Spleen (tissue), 13 donors: ENCODE data around the gene C17orf107. TPM values are rescaled to one million over a fixed set of nuclear protein-coding genes. Genes with fewer than 3 reads are reported as not detected.

Experiments used
- DNase-seq: peaks from one replicate; pipeline ENCODE4 v3.0.0-alpha.2; 2020
- H3K27ac ChIP-seq, 8 donors: fragments of 200-600 bp; sonication (generic) in 7 of 8; 1 replicate in 4 of 8; 2 replicates in 4 of 8; pipeline versions ENCODE4 v1.5.0 to v1.8.0; 2016 to 2021; ENCODE audit warnings: inconsistent platforms in 4 of 8, mild to moderate bottlenecking in 4 of 8, moderate library complexity in 1 of 8
- H3K27me3 ChIP-seq, 7 donors: fragments of 200-600 bp; sonication (generic) in 6 of 7; replicated peaks in 1 of 7; 1 replicate in 4 of 7; 2 replicates in 3 of 7; pipeline versions ENCODE4 v1.5.0 to v1.8.0; 2016 to 2021; ENCODE audit warnings: inconsistent platforms in 3 of 7, mild to moderate bottlenecking in 1 of 7
- H3K36me3 ChIP-seq, 6 donors: fragments of 200-600 bp; sonication (generic) in 5 of 6; 1 replicate in 4 of 6; 2 replicates in 2 of 6; pipeline versions ENCODE4 v1.5.0 to v1.8.0; 2016 to 2021; ENCODE audit warnings: inconsistent platforms in 2 of 6
- H3K4me1 ChIP-seq, 6 donors: fragments of 200-600 bp; sonication (generic) in 5 of 6; 1 replicate in 3 of 6; 2 replicates in 3 of 6; pipeline versions ENCODE4 v1.5.0 to v1.8.0; 2016 to 2021; ENCODE audit warnings: inconsistent platforms in 3 of 6
- H3K4me3 ChIP-seq, 8 donors: fragments of 200-600 bp; sonication (generic) in 7 of 8; 1 replicate in 4 of 8; 2 replicates in 4 of 8; pipeline versions ENCODE4 v1.5.0 to v1.8.0; 2016 to 2021; ENCODE audit warnings: inconsistent platforms in 4 of 8, mild to moderate bottlenecking in 4 of 8, moderate library complexity in 2 of 8
- H3K9me3 ChIP-seq, 8 donors: fragments of 200-600 bp; sonication (generic) in 7 of 8; 1 replicate in 4 of 8; 2 replicates in 4 of 8; pipeline versions ENCODE4 v1.5.0 to v1.8.0; 2016 to 2021; ENCODE audit warnings: inconsistent platforms in 4 of 8
- POLR2A ChIP-seq, 3 donors: fragments of 450-650 bp; IDR thresholded peaks; one replicate each; pipeline ENCODE4 v1.5.1; 2017; ENCODE audit warnings: antibody characterized with exemption in 3 of 3, mild to moderate bottlenecking in 1 of 3
- POLR2AphosphoS5 ChIP-seq, 3 donors: sonication (generic); formaldehyde crosslinking; IDR thresholded peaks; one replicate each; pipeline ENCODE4 v1.5.1; 2017; ENCODE audit warnings: antibody characterized with exemption in 3 of 3
- WGBS, 5 donors: extraction: QIAGEN DNeasy Blood & Tissue Kit in 3 of 5; methylation state at CpG; one replicate each; pipeline versions ENCODE4 v1.1.5 to v1.1.7; 2013 to 2018; 5-methylcytosine and 5-hydroxymethylcytosine counted together
- intact Hi-C: fragments of 100-400 bp; cut with DNase I; formaldehyde crosslinking; loops from one replicate; pipeline ENCODE4 v1.15.0; 2023; ENCODE audit warnings: low total_unique reads
- long read RNA-seq, 2 donors: transcript quantifications; one replicate each; lab custom pipeline, GENCODE V29; 2026
- polyA plus RNA-seq, 3 donors: library from polyadenylated mRNA; stranded (reverse); fragments of 200-250 nt; gene quantifications; one replicate each; pipeline ENCODE4 v1.2.1, GENCODE V29; 2013
- total RNA-seq, 7 donors: library from RNA; depleted of rRNA in 3 of 7; stranded (reverse); fragments of >200 nt in 3 of 7; fragmentation: NEBNext Ultra II Directional in 4 of 7; extraction: Animal tissue kit (Norgen Biotek cat#: 25700) in 4 of 7; gene quantifications; one replicate each; pipeline versions ENCODE4 v1.1.0 to v1.2.1, GENCODE V29; 2016 to 2021
- TF ChIP-seq, protein P1 (sequence below), 11 experiments: fragments of 200-600 bp in 7 of 11; fragments of 450-650 bp in 4 of 11; sonication (generic) in 4 of 11; IDR thresholded peaks in 8 of 11; conservative IDR thresholded peaks in 3 of 11; 1 replicate in 7 of 11; 2 replicates in 4 of 11; pipeline versions ENCODE4 v1.4.0 to v1.8.0; 2016 to 2021; ENCODE audit warnings: antibody characterized with exemption in 11 of 11, inconsistent platforms in 4 of 11, mild to moderate bottlenecking in 1 of 11
- donor health status: healthy with polysubstance abuse.
- donor health status: DM: no; HTN: no; CAD: no; lungs with moderate emphysema.
- donor health status: DM: no; HTN: no; CAD: no.
- donor health status: Bipolar disorder and iron deficiency.
- donor health status: healthy.
- donor health status: DM: no; HTN: no; CAD: no.
- donor health status: DM: yes; HTN: yes; CAD: no.

Gene C17orf107
- 1 to 10 TPM; 1.6 to 4.1 (median 2.6) TPM for total RNA-seq
- polyA plus RNA-seq = under 1 TPM; 0.15 to 0.70 (median 0.26) TPM
- long read RNA-seq, donor 1 = 0 reads
- long read RNA-seq, donor 2, partial matches to known transcripts = 0 of 1 reads
- long read RNA-seq, donor 2, other reads (novel, unspliced or antisense) = 0 of 1 reads

DNA sequence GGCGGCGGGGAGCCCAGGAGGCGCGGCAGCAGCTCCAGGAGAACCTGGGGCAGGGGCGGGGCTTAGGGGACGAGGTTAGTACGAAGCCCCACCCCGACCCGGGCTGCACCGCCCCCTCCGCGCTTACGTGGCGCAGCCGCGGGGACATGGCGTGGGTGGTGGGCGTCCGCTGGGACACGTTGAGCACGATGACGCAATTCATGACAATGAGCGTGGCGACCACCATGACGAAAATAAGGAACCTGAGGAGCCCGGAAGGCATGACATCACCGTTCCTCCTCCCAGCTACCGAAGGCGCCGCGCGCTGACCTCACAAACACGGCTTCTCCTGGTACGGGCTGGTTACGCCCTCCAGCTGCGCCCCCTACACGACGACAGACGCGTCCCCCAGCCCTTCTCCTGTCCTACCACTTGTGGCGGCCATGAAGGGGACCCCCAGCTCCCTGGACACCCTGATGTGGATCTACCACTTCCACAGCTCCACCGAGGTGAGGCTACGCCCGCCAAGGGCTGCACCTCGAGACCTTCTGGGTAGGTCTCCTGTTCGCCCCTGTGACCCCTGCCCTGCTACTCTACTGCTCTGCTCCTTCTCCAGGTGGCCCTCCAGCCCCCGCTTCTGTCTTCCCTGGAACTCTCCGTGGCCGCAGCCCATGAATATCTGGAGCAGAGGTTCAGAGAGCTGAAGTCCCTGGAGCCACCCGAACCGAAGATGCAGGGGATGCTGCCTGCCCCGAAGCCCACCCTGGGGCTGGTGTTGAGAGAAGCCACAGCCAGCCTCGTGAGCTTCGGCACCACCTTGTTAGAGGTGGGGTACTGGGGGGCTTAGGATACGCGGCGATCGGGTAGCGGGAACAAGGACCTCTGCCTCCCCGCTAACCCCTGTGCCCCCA lies at the start of gene C17orf107:
Gene C17orf107 (plus strand): TSS at position 196 of the 890 bp plus-strand sequence. CDS start 227 bp downstream, at position 423.
- H3K27me3 ChIP-seq = peaks cover 0 to 43% (median 0%) of the 10 kb centered on the region in 7 donors
- peaks cover 0 to 33% (median 26%) of the 10 kb centered on the region in 6 donors for H3K36me3 ChIP-seq
- 8 to 20% (median 11%) methylated on average over 36 to 60 of the region's 60 CpGs for WGBS, 5 donors
- peak; percentile 96 for DNase-seq
- peak within 1 kb of the TSS; percentile 39 to 81 (median 52) for H3K4me3 ChIP-seq
- TF ChIP-seq POLR2AphosphoS5 (IDR thresholded peaks at IDR 0.05) (peak; percentile 75 to 88 (median 75)), POLR2A (IDR thresholded peaks at IDR 0.05) (no peak)
- TF ChIP-seq, protein P1, sequence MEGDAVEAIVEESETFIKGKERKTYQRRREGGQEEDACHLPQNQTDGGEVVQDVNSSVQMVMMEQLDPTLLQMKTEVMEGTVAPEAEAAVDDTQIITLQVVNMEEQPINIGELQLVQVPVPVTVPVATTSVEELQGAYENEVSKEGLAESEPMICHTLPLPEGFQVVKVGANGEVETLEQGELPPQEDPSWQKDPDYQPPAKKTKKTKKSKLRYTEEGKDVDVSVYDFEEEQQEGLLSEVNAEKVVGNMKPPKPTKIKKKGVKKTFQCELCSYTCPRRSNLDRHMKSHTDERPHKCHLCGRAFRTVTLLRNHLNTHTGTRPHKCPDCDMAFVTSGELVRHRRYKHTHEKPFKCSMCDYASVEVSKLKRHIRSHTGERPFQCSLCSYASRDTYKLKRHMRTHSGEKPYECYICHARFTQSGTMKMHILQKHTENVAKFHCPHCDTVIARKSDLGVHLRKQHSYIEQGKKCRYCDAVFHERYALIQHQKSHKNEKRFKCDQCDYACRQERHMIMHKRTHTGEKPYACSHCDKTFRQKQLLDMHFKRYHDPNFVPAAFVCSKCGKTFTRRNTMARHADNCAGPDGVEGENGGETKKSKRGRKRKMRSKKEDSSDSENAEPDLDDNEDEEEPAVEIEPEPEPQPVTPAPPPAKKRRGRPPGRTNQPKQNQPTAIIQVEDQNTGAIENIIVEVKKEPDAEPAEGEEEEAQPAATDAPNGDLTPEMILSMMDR (IDR thresholded peaks at IDR 0.05 in 8 of 11, conservative IDR thresholded peaks at IDR 0.05 in 3 of 11) = no peak
- H3K9me3 ChIP-seq = no peaks in the 10 kb centered on the region
- intact Hi-C loops = no loop called here
- peaks cover 34 to 60% (median 50%) of the 10 kb centered on the region in 6 donors for H3K4me1 ChIP-seq
- peak within 1 kb of the TSS in 6 of 8 donors; percentile 13 to 79 (median 70) for H3K27ac ChIP-seq

DNA sequence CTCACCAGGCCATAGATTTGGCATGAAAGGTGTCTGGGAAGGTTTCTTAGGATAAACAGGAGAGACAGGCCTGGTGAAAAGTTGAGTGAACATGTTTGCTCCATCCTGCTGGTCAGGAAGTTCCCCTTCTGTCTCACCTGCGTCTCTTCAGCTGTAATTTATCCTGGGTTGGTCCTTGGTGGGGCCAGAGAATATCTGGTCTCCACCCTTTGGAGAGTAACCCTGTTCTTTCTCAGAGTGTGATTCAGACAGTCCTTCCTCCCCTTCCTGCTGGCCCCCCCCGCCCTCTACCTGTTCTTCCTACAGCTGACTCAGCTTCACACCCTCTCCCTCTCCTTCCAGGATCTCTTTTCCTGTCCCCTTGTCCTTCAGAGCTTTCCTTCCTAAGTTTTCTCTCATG lies 49.1 kb upstream of the C17orf107 start:
- Histone ChIP-seq H3K27ac (no peak overlapping the region), H3K9me3 (no peaks in the 10 kb centered on the region), H3K36me3 (peaks cover 0 to 20% (median 0%) of the 10 kb centered on the region in 6 donors), H3K27me3 (no peaks in the 10 kb centered on the region), H3K4me1 (peaks cover 0 to 71% (median 26%) of the 10 kb centered on the region in 6 donors), H3K4me3 (no peak overlapping the region)
- TF ChIP-seq, protein P1 (IDR thresholded peaks at IDR 0.05 in 8 of 11, conservative IDR thresholded peaks at IDR 0.05 in 3 of 11) = no peak
- no peak for TF ChIP-seq POLR2AphosphoS5 (IDR thresholded peaks at IDR 0.05)
- no peak for TF ChIP-seq POLR2A (IDR thresholded peaks at IDR 0.05)
- DNase-seq = no peak
- intact Hi-C loops = no loop called here
- WGBS, 5 donors = 62 to 92% (median 73%) methylated on average over 2 of the region's 2 CpGs

DNA sequence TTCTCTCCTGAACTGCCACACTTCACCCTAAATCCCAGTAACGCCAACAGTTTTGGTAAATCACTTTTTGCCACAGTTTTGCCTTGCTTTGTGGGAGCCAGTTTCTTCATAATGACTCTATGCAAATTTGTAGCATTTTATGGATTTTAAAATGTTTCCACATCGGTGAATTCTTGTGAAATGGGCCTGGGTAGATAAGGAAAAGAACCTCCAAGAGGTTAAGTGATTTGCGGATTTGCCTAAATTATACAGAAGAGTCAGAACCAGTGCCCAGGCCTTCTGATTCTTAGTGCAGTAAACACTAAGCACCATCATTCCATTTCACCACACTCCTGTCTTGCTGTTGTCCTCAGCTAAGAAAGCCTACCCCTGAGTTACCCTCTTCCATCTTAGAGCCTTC lies 48.3 kb upstream of the C17orf107 start:
- Histone ChIP-seq H3K36me3 (peaks cover 0 to 20% (median 0%) of the 10 kb centered on the region in 6 donors), H3K4me1 (peaks cover 0 to 66% (median 23%) of the 10 kb centered on the region in 6 donors), H3K9me3 (no peaks in the 10 kb centered on the region), H3K27ac (no peak overlapping the region), H3K4me3 (no peak overlapping the region), H3K27me3 (no peaks in the 10 kb centered on the region)
- 70 to 89% (median 84%) methylated on average over 3 of the region's 3 CpGs for WGBS, 5 donors
- TF ChIP-seq POLR2AphosphoS5 (IDR thresholded peaks at IDR 0.05) = no peak
- TF ChIP-seq POLR2A (IDR thresholded peaks at IDR 0.05) = no peak
- TF ChIP-seq, protein P1 (IDR thresholded peaks at IDR 0.05 in 8 of 11, conservative IDR thresholded peaks at IDR 0.05 in 3 of 11) = no peak
- intact Hi-C loops = no loop called here
- DNase-seq = no peak
